ENCODE measurements around the gene KRTAP20-1.

Gene KRTAP20-1

GRCh38 chr21:30642564-30642963, 26.3 kb downstream of the KRTAP20-1 start, which contains the start of gene KRTAP20-3:
KRTAP20-3 (plus strand) TSS chr21:30642864.
- no peak for DNase-seq (ENCODE audit: low read depth in 1 of 2, low spot score in 1 of 2)

GRCh38 chr21:30646904-30647414, 30.7 kb downstream of the KRTAP20-1 start:
- DNase-seq (ENCODE audit: low read depth in 1 of 2, low spot score in 1 of 2) = no peak

GRCh38 chr21:30652891-30653290, 36.7 kb downstream of the KRTAP20-1 start:
- no peak for DNase-seq (ENCODE audit: low read depth in 1 of 2, low spot score in 1 of 2)

Data from stimulated activated CD4-positive, alpha-beta T cell treated with anti-CD3 and anti-CD28 coated beads, Interleukin-15, amount 100 ng/mL, for 1 hour (primary cell).